ENCODE data around the gene CTXN1.

The CTXN1 gene

DNA sequence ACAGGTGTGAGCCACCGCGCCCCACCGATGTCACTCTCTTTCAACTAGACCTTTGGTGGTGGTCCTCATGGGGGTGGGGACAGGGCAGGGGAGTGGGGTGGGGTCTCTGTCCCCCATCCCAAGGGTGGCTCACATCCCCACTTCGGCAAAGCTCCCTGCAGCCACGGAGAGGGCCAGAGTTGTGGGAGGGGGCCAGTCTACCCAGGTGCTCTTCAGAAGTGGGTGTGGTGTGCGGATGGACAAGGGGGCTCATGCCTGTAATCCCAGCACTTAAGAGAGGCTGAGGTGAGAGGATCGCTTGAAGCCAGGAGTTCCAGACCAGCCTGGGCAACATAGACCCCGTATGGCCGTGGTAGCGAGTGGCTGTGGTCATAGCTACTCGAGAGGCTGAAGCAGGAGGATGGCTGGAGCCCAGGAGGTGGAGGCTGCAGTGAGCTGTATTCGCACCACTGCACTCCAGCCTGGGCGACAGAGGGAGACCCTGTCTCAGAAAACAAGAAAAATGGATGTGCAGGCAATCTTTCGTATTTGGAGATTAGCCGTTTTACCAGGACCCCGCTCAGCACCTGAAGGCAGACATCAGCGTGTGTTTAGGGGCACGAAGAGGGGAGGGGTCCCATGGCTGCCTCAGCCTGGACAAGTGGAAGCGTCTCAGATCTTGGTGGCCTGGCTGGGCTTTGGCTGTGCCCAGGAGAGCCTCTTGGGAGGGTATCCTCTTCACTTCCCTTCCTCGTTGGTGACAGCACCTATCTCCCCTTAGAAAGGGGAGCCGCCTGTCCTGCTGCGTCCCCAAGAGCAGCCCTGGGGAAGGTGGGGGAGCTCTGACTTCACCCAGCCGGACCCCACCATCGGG lies 10.5 kb downstream of the CTXN1 start:
- no peak overlapping the region; the same call in 1 of the 2 replicates for H3K4me3 ChIP-seq (ENCODE audit: low read depth, low read length)
- peaks cover 0 to 20% of the 10 kb centered on the region in 2 experiments; a peak in 2 of 3 replicates for H3K36me3 ChIP-seq (ENCODE audit: control insufficient read depth in 2 of 2, insufficient read depth in 1 of 2, low read length in 2 of 2)
- TF ChIP-seq SP2 (tag by site-specific recombination; IDR thresholded peaks at IDR 0.05) (no peak), ZNF548 (tag by site-specific recombination; IDR thresholded peaks at IDR 0.05) (peak; percentile 65; the same call in 1 of the 2 replicates), ZNF433 (tag by site-specific recombination; IDR thresholded peaks at IDR 0.05; ENCODE audit: low read depth) (no peak), ZNF302 (tag by site-specific recombination; IDR thresholded peaks at IDR 0.05; ENCODE audit: low read depth) (no peak), ZEB2 (tag by site-specific recombination; IDR thresholded peaks at IDR 0.05) (no peak), KLF9 (tag by site-specific recombination; IDR thresholded peaks at IDR 0.05; ENCODE audit: low read depth) (peak; percentile 52; the same call in 1 of the 2 replicates), EGR2 (tag by site-specific recombination; IDR thresholded peaks at IDR 0.05; ENCODE audit: low read depth) (no peak), ZNF350 (tag by site-specific recombination; IDR thresholded peaks at IDR 0.05) (no peak), ZSCAN30 (tag by site-specific recombination; IDR thresholded peaks at IDR 0.05) (no peak), ZFHX2 (tag by site-specific recombination; conservative IDR thresholded peaks at IDR 0.05) (no peak), ZFP69B (tag by site-specific recombination; IDR thresholded peaks at IDR 0.05) (no peak), ZNF341 (tag by site-specific recombination; IDR thresholded peaks at IDR 0.05; ENCODE audit: low read depth) (no peak), ZNF677 (tag by site-specific recombination; IDR thresholded peaks at IDR 0.05) (no peak), SP3 (tag by site-specific recombination; IDR thresholded peaks at IDR 0.05) (no peak), ZBTB20 (tag by site-specific recombination; IDR thresholded peaks at IDR 0.05) (0 out of 2 replicates have a peak, but pooled peaks have one; percentile 24), ZNF529 (tag by site-specific recombination; IDR thresholded peaks at IDR 0.05; ENCODE audit: insufficient replicate concordance) (no peak), GLIS1 (tag by site-specific recombination; IDR thresholded peaks at IDR 0.05) (no peak), GLI4 (tag by site-specific recombination; IDR thresholded peaks at IDR 0.05) (no peak), ZXDB (tag by site-specific recombination; IDR thresholded peaks at IDR 0.05) (no peak)
- TF ChIP-seq, protein P1, sequence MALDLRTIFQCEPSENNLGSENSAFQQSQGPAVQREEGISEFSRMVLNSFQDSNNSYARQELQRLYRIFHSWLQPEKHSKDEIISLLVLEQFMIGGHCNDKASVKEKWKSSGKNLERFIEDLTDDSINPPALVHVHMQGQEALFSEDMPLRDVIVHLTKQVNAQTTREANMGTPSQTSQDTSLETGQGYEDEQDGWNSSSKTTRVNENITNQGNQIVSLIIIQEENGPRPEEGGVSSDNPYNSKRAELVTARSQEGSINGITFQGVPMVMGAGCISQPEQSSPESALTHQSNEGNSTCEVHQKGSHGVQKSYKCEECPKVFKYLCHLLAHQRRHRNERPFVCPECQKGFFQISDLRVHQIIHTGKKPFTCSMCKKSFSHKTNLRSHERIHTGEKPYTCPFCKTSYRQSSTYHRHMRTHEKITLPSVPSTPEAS (tag by site-specific recombination; IDR thresholded peaks at IDR 0.05): no peak
- ChIA-PET POLR2A (interaction anchor here (0.5 to 1.8 kb wide), 6 partner anchors 9 to 47 kb away, joined by 3 to 12 read pairs (median 6); partner anchors contain the start of genes LRRC8E, MAP2K7 and TIMM44), CTCF (interaction anchor here (0.7 to 1.2 kb wide), 5 partner anchors 12 to 164 kb away, joined by 3 to 5 read pairs (median 3); partner anchors contain the start of gene MAP2K7)
- no peaks in the 10 kb centered on the region for H3K9me3 ChIP-seq (ENCODE audit: control insufficient read depth, insufficient read depth, low read depth, low read length)
- no peaks in the 10 kb centered on the region; the same call in 1 of the 2 replicates for H3K4me1 ChIP-seq (ENCODE audit: control insufficient read depth, insufficient read depth, low read length)
- no peak overlapping the region for H3K27ac ChIP-seq (ENCODE audit: extremely low read depth, low read depth, low read length)

DNA sequence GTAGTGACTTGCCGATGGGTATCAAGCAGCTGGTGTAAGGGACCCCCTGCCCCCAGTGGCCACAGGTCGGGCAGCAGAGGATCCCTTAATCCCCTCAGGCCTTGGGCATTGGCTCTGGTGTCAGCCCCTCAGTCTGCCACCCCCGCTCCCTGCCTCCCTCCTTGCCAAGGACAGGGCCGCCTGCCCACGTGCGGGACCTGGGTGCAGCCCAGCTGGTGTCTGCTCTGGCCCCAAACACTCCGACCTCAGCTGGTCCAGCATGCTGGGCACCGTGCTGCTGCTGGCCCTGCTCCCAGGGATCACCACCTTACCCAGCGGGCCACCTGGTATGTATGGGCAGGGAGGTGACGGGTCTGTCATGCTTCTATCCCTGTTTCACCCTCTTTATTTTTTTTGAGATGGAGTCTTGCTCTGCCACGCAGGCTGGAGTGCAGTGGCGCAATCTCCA lies 11.3 kb downstream of the CTXN1 start, which contains the start of gene TGFBR3L:
Gene TGFBR3L (plus strand): TSS at position 233 of the 448 bp plus-strand sequence.
- POLR2A ChIA-PET: interaction anchor here (0.5 to 1.8 kb wide), 3 partner anchors 11 to 24 kb away, joined by 3 to 12 read pairs (median 3); partner anchors contain the start of gene MAP2K7
- H3K4me3 ChIP-seq (ENCODE audit: low read depth, low read length): no peak within 1 kb of the TSS
- TF ChIP-seq SP7 (tag by site-specific recombination; IDR thresholded peaks at IDR 0.05) (no peak), REPIN1 (tag by site-specific recombination; IDR thresholded peaks at IDR 0.05; ENCODE audit: low read depth) (no peak), ZSCAN23 (tag by site-specific recombination; IDR thresholded peaks at IDR 0.05) (no peak), ZNF133 (tag by site-specific recombination; IDR thresholded peaks at IDR 0.05) (no peak)
- TF ChIP-seq, protein P2, sequence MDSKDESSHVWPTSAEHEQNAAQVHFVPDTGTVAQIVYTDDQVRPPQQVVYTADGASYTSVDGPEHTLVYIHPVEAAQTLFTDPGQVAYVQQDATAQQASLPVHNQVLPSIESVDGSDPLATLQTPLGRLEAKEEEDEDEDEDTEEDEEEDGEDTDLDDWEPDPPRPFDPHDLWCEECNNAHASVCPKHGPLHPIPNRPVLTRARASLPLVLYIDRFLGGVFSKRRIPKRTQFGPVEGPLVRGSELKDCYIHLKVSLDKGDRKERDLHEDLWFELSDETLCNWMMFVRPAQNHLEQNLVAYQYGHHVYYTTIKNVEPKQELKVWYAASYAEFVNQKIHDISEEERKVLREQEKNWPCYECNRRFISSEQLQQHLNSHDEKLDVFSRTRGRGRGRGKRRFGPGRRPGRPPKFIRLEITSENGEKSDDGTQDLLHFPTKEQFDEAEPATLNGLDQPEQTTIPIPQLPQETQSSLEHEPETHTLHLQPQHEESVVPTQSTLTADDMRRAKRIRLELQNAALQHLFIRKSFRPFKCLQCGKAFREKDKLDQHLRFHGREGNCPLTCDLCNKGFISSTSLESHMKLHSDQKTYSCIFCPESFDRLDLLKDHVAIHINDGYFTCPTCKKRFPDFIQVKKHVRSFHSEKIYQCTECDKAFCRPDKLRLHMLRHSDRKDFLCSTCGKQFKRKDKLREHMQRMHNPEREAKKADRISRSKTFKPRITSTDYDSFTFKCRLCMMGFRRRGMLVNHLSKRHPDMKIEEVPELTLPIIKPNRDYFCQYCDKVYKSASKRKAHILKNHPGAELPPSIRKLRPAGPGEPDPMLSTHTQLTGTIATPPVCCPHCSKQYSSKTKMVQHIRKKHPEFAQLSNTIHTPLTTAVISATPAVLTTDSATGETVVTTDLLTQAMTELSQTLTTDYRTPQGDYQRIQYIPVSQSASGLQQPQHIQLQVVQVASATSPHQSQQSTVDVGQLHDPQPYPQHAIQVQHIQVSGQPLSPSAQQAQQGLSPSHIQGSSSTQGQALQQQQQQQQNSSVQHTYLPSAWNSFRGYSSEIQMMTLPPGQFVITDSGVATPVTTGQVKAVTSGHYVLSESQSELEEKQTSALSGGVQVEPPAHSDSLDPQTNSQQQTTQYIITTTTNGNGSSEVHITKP (tag by site-specific recombination; IDR thresholded peaks at IDR 0.05): no peak
- TF ChIP-seq, protein P3, sequence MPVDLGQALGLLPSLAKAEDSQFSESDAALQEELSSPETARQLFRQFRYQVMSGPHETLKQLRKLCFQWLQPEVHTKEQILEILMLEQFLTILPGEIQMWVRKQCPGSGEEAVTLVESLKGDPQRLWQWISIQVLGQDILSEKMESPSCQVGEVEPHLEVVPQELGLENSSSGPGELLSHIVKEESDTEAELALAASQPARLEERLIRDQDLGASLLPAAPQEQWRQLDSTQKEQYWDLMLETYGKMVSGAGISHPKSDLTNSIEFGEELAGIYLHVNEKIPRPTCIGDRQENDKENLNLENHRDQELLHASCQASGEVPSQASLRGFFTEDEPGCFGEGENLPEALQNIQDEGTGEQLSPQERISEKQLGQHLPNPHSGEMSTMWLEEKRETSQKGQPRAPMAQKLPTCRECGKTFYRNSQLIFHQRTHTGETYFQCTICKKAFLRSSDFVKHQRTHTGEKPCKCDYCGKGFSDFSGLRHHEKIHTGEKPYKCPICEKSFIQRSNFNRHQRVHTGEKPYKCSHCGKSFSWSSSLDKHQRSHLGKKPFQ (tag by site-specific recombination; IDR thresholded peaks at IDR 0.05): no peak
- TF ChIP-seq, protein P4, sequence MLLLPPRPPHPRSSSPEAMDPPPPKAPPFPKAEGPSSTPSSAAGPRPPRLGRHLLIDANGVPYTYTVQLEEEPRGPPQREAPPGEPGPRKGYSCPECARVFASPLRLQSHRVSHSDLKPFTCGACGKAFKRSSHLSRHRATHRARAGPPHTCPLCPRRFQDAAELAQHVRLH (tag by site-specific recombination; IDR thresholded peaks at IDR 0.05): no peak

More for the DNA sequence above, 11.3 kb downstream of the CTXN1 start, which contains the start of gene TGFBR3L:
- H3K4me1 ChIP-seq (ENCODE audit: control insufficient read depth, insufficient read depth, low read length): no peaks in the 10 kb centered on the region; the same call in 1 of the 2 replicates
- no peak within 1 kb of the TSS for H3K27ac ChIP-seq (ENCODE audit: extremely low read depth, low read depth, low read length)
- H3K9me3 ChIP-seq (ENCODE audit: control insufficient read depth, insufficient read depth, low read depth, low read length): no peaks in the 10 kb centered on the region
- H3K36me3 ChIP-seq (ENCODE audit: control insufficient read depth in 2 of 2, insufficient read depth in 1 of 2, low read length in 2 of 2): peaks cover 0 to 27% of the 10 kb centered on the region in 2 experiments; a peak in 2 of 3 replicates
- CTCF ChIA-PET: interaction anchor here (0.7 kb wide), 2 partner anchors 62 to 163 kb away, joined by 3 read pairs; no protein-coding TSS in a partner anchor
